ENCODE measurements around the gene C12orf56.
"Not testable (repeated sequence)": the region's sequence is repeated elsewhere in the genome, so short reads cannot be mapped to it uniquely, and the experiment has no call there.

C12orf56 gene

GRCh38 chr12:64229240-64229639 lies 161.3 kb downstream of the C12orf56 start:
- DNase-seq = no peak

GRCh38 chr12:64225626-64226025 lies 164.9 kb downstream of the C12orf56 start:
- no peak for DNase-seq

GRCh38 chr12:64222009-64222765 lies 168.4 kb downstream of the C12orf56 start, which contains the start of gene KICS2:
TSS of gene KICS2 (minus strand) at chr12:64222296. CDS start at chr12:64222237, 59 bp downstream.
- DNase-seq = peak in 1 of 2 experiments; percentile 61

DNA sequence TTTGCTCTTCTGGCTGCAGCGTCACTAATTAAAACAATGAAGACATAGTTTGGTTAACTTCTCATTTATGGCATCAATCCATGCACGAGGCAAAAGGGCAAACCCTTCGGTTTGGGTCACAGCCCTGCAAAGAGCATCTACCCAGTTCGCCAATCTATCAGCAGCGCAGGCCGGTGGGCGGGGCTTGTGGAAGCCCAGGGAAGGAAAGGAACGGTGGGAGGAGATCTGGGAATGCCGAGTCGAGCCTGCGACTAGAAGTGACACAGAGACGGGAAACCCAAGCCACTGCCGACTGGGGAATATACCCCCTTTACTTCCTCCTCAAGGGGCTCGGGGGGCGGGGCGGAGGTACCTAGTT lies 168.9 kb downstream of the C12orf56 start:
- DNase-seq = peak in 1 of 2 experiments; percentile 30

GRCh38 chr12:64220046-64220445 lies 170.5 kb downstream of the C12orf56 start:
- no peak for DNase-seq

GRCh38 chr12:64219145-64219544 lies 171.4 kb downstream of the C12orf56 start:
- no peak for DNase-seq

DNA sequence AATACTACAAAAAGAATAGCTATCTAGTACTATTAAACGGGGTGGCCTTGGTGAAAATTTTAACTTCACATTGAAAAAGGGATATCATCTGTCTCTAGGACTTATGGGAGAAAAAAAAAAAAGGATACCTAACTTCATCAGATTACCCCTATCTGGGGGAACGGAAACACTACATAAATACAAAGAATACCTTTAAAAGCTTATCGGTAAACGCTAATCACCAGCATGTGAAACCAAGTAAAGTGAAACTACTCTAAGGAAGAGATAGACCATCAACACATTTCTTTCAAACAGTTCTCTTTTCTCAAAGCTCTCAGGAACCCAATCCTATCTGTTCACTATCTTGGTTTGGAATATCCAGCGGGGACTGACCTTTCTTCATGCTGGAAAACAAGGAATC lies 172.0 kb downstream of the C12orf56 start:
- no peak for DNase-seq

DNA sequence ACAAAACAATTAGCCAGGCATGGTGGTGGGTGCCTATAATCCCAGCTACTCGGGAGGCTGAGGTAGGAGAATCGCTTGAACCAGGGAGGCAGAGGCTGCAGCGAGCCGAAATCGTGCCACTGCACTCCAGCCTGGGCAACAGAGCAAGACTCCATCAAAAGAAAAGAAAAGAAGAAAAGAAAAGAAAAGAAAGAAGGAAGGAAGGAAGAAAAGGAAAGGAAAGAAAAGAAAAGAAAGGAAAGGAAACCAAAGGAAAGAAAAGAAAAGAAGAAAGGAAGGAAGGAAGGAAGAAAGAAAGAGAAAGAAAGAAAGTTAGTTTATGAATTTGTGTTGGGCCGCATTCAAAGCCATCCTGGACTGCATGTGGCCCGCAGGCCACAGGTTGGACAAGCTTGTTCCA lies 172.9 kb downstream of the C12orf56 start:
- not testable (repeated sequence) for DNase-seq

DNA sequence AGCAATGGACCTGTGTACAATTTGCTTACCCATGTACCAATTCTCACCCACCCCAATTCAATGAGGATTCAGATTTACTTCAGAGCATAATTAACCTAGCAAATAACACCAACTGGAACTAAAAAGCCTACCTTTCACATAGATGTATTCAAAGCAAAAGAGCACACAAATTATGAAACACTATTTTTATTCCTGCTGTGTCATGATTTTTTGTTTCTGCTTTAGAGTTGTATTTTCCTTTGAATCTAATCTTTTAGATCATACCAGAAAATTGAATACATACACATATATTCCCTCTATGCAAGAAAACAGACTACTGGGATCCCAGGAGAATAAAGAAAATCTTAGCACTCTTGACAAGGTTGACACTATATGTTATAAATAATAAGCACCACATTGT lies 174.3 kb downstream of the C12orf56 start:
- no peak for DNase-seq

All from cerebellar nuclear complex (tissue), 1 donor.